A549 treated with AZD2906 at 1 μM for 4 hours (cell line): Measurements from ENCODE around the gene CMA1. TPM values are rescaled to one million over a fixed set of nuclear protein-coding genes. Genes with fewer than 3 reads are reported as not detected.

ENCODE experiments used
- total RNA-seq: library from RNA; stranded (reverse); fragments of 200-300 nt; extraction: Qiagen RNA extraction; gene quantifications from 5 replicates; pipeline ENCODE4 v1.2.3, GENCODE V29; 2022

CMA1 gene
- total RNA-seq: not detected in 5 replicates

GRCh38 chr14:24508155-24508840 is at the start of gene CMA1:
Gene CMA1, minus strand, starts transcription at chr14:24508265. Its CDS starts 30 bp downstream, at chr14:24508235.

Other genes starting within 250 kb of the CMA1 start
- 0.93 to 1.8 TPM (median 1.1 TPM) in 5 replicates for gene TGM1, start 245.1 kb downstream of the CMA1 start, total RNA-seq
- gene RABGGTA, start 236.7 kb downstream of the CMA1 start, total RNA-seq: 15.8 to 17.3 TPM (median 16.6 TPM) in 5 replicates
- gene DHRS1, start 208.5 kb downstream of the CMA1 start, total RNA-seq: 9.9 to 12.1 TPM (median 12.0 TPM) in 5 replicates
- 13.4 to 16.4 TPM (median 14.4 TPM) in 5 replicates for gene NOP9, start 208.4 kb downstream of the CMA1 start, total RNA-seq
- gene CIDEB, start 200.3 kb downstream of the CMA1 start, total RNA-seq: 0.12 to 0.26 TPM (median 0.23 TPM) in 5 replicates
- 2.4 to 5.1 TPM (median 4.0 TPM) in 5 replicates for gene LTB4R2, start 198.1 kb downstream of the CMA1 start, total RNA-seq
- gene LTB4R, start 196.8 kb downstream of the CMA1 start, total RNA-seq: 3.1 to 6.1 TPM (median 5.2 TPM) in 5 replicates
- gene ADCY4, start 173.2 kb downstream of the CMA1 start, total RNA-seq: not detected in 5 replicates
- gene RIPK3, start 168.3 kb downstream of the CMA1 start, total RNA-seq: not detected in 5 replicates
- gene NFATC4, start 140.1 kb downstream of the CMA1 start, total RNA-seq: 0.05 to 0.31 TPM (median 0.07 TPM) in 5 replicates
- gene NYNRIN, start 109.3 kb downstream of the CMA1 start, total RNA-seq: 0.31 to 0.44 TPM (median 0.41 TPM) in 5 replicates
- gene CBLN3, start 78.6 kb downstream of the CMA1 start, total RNA-seq: 1.0 to 1.7 TPM (median 1.3 TPM) in 5 replicates
- 22.8 to 28.3 TPM (median 24.8 TPM) in 5 replicates for gene KHNYN, start 78.3 kb downstream of the CMA1 start, total RNA-seq
- gene SDR39U1, start 65.5 kb downstream of the CMA1 start, total RNA-seq: 40.2 to 54.8 TPM (median 51.8 TPM) in 5 replicates
- gene CTSG, start 68.0 kb upstream of the CMA1 start, total RNA-seq: not detected in 5 replicates
- gene GZMH, start 101.4 kb upstream of the CMA1 start, total RNA-seq: not detected in 5 replicates
- not detected in 5 replicates for gene GZMB, start 125.9 kb upstream of the CMA1 start, total RNA-seq